HL-60 (cell line): ENCODE measurements around the gene CTNNA2.

Source experiments
- DNase-seq, 2 experiments: peaks; one replicate each; pipeline ENCODE4 v3.0.0-alpha.2; 2010 to 2020; ENCODE audit warnings: low read depth in 1 of 2, low spot score in 1 of 2
- H3K27ac ChIP-seq: fragments of 250-450 bp; sonication (Bioruptor Pico); replicated peaks from 2 replicates; pipeline ENCODE4 v1.5.1; 2020; ENCODE audit warnings: mild to moderate bottlenecking, moderate library complexity
- H3K27me3 ChIP-seq: fragments of 250-450 bp; sonication (Bioruptor Pico); 2 replicates; pipeline ENCODE4 v1.5.1; 2021; ENCODE audit warnings: mild to moderate bottlenecking, moderate library complexity; ENCODE audit not compliant: insufficient read depth, poor library complexity, severe bottlenecking
- H3K4me3 ChIP-seq: replicated peaks from 2 replicates; pipeline ENCODE4 v1.5.1; 2011; ENCODE audit warnings: mild to moderate bottlenecking, control low read depth, low read length; ENCODE audit not compliant: insufficient read depth
- GABPA ChIP-seq: IDR thresholded peaks from 2 replicates; pipeline ENCODE4 v1.6.1; 2012; ENCODE audit warnings: low read depth
- POLR2AphosphoS5 ChIP-seq: IDR thresholded peaks from 2 replicates; pipeline ENCODE4 v1.6.1; 2012; ENCODE audit warnings: low read depth
- SPI1 ChIP-seq: IDR thresholded peaks from 2 replicates; pipeline ENCODE4 v1.6.1; 2012; ENCODE audit warnings: low read depth, mild to moderate bottlenecking, borderline replicate concordance
- TF ChIP-seq, protein P1 (sequence below): IDR thresholded peaks from one replicate; pipeline ENCODE4 v1.5.1; 2011; ENCODE audit warnings: low read length, control low read depth, inconsistent platforms; ENCODE audit not compliant: insufficient read depth
- TF ChIP-seq, protein P2 (sequence below): IDR thresholded peaks from 2 replicates; pipeline ENCODE4 v1.6.1; 2012; ENCODE audit warnings: low read depth; ENCODE audit not compliant: insufficient replicate concordance

The CTNNA2 gene

DNA sequence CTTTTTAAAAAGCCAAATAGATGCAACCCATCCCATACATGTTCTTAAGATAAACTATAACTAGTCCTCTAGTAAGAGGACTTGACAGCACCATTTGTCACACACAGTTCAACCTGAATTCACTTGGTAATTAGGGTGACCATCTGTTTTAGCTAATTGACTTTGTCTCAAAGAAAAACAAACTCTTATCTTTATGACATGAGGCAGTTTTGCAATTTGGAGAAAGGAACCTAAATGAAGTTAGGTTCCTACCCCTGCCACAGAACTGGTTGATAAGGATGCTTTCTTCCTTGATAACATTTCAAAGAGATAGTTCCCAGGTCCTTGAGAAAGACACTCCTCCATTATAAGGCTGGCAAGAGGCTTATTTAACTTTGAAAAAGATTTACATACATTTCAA, 849.1 kb downstream of the CTNNA2 start:
- DNase-seq: no peak
- H3K4me3 ChIP-seq: no peak overlapping the region
- H3K27ac ChIP-seq: no peak overlapping the region
- no peaks in the 10 kb centered on the region for H3K27me3 ChIP-seq
- TF ChIP-seq, protein P1, sequence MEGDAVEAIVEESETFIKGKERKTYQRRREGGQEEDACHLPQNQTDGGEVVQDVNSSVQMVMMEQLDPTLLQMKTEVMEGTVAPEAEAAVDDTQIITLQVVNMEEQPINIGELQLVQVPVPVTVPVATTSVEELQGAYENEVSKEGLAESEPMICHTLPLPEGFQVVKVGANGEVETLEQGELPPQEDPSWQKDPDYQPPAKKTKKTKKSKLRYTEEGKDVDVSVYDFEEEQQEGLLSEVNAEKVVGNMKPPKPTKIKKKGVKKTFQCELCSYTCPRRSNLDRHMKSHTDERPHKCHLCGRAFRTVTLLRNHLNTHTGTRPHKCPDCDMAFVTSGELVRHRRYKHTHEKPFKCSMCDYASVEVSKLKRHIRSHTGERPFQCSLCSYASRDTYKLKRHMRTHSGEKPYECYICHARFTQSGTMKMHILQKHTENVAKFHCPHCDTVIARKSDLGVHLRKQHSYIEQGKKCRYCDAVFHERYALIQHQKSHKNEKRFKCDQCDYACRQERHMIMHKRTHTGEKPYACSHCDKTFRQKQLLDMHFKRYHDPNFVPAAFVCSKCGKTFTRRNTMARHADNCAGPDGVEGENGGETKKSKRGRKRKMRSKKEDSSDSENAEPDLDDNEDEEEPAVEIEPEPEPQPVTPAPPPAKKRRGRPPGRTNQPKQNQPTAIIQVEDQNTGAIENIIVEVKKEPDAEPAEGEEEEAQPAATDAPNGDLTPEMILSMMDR: no peak
- TF ChIP-seq POLR2AphosphoS5 (no peak), GABPA (no peak), SPI1 (no peak)
- TF ChIP-seq, protein P2, sequence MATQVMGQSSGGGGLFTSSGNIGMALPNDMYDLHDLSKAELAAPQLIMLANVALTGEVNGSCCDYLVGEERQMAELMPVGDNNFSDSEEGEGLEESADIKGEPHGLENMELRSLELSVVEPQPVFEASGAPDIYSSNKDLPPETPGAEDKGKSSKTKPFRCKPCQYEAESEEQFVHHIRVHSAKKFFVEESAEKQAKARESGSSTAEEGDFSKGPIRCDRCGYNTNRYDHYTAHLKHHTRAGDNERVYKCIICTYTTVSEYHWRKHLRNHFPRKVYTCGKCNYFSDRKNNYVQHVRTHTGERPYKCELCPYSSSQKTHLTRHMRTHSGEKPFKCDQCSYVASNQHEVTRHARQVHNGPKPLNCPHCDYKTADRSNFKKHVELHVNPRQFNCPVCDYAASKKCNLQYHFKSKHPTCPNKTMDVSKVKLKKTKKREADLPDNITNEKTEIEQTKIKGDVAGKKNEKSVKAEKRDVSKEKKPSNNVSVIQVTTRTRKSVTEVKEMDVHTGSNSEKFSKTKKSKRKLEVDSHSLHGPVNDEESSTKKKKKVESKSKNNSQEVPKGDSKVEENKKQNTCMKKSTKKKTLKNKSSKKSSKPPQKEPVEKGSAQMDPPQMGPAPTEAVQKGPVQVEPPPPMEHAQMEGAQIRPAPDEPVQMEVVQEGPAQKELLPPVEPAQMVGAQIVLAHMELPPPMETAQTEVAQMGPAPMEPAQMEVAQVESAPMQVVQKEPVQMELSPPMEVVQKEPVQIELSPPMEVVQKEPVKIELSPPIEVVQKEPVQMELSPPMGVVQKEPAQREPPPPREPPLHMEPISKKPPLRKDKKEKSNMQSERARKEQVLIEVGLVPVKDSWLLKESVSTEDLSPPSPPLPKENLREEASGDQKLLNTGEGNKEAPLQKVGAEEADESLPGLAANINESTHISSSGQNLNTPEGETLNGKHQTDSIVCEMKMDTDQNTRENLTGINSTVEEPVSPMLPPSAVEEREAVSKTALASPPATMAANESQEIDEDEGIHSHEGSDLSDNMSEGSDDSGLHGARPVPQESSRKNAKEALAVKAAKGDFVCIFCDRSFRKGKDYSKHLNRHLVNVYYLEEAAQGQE: no peak

DNA sequence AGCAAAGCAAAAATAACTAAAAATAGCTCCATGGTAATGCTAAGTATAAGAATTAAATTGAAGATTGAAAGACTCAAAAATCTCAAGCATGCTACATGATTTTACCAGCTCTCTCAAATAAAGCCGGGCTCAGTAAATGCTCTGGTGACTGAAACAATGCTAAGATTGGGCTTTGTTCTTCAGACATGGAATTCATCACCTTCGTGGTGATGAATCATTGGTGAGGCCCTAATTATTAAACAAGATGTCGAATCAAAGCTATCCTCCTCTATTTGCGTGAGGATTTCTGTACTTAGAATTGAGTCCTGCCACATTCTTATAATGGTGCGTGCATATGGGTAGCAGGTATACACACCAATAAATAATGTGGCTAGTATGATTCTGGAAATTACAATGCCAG, 850.5 kb downstream of the CTNNA2 start:
- H3K27me3 ChIP-seq: no peaks in the 10 kb centered on the region
- TF ChIP-seq SPI1: no peak
- TF ChIP-seq, protein P2: no peak
- TF ChIP-seq, protein P1: no peak
- TF ChIP-seq POLR2AphosphoS5: no peak
- no peak overlapping the region for H3K4me3 ChIP-seq
- H3K27ac ChIP-seq: no peak overlapping the region
- no peak for DNase-seq

DNA sequence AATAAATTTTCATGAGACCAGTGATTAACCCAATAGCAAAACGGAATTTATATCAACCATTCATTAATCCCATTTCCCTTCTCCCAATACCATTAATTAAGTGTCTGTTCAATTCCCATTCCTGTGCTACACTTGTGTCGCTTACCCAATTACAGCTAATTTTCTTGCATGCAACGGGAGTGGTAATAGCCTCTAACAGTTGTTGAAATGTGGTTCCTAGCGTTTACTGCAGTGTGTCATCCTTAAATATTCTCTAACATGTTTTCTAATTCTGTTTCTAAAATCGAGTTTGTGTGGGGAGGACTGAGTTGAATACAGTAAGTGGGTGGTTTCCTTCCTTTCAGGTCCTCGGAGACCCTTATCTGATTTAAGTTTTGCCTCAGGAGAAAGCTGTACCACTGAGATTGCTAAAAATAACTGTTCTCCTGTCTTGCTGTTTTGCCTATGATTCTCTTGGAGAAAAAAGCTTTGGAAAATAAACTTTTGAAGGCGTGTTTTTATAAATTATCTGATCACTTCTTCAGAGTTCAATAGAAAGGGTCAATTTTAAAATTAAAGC, 851.0 kb downstream of the CTNNA2 start:
- Histone ChIP-seq H3K27ac (no peak overlapping the region), H3K4me3 (no peak overlapping the region), H3K27me3 (no peaks in the 10 kb centered on the region)
- TF ChIP-seq POLR2AphosphoS5: no peak
- TF ChIP-seq GABPA: no peak
- TF ChIP-seq, protein P2: no peak
- TF ChIP-seq, protein P1: no peak
- no peak for TF ChIP-seq SPI1
- no peak for DNase-seq
